ENCODE data around the gene TALDO1.
A peak's percentile ranks its signal among the peaks of the same experiment; 100 is the strongest.

TALDO1 gene

DNA sequence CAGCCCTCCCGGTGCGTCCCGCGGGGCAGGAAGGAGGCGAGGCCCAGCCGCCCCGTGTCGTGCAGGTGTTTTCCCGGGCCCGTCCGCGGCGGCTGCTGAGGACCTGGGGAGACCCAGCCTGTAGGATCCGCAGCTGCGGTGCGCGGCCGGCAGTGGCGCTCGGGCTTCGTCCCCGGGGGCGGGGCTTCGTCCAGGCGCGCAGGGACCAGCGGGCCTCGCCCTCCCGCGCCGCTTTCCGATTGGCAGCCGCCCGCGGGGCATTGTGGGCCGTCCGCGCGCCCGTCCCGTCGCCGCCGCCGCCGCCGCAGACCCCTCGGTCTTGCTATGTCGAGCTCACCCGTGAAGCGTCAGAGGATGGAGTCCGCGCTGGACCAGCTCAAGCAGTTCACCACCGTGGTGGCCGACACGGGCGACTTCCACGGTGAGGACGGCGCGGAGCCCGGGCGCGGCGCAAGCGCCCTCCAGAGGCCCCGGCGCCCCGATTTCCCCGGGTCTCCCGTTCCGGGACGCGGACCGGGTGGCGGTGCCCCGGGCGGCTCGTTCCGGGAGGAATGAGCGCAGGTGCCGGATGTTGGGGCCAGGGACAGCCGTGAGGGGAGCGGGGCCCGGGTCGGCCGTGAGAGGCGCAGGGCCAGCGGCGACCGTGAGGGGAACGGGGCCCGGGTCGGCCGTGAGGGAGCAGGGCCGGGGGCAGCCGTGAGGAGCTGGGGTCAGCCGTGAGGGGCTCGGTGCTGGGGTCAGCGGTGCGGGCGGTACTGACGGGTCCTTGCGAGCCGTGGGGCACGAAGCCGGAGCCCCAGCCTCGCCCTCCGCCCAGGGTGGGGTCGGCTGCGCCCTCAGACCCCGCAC is at the start of gene TALDO1:
TALDO1 (plus strand) TSS at position 307 of the 849 bp plus-strand sequence; CDS start at position 325, 18 bp downstream.
- peak; percentile 90 for DNase-seq

DNA sequence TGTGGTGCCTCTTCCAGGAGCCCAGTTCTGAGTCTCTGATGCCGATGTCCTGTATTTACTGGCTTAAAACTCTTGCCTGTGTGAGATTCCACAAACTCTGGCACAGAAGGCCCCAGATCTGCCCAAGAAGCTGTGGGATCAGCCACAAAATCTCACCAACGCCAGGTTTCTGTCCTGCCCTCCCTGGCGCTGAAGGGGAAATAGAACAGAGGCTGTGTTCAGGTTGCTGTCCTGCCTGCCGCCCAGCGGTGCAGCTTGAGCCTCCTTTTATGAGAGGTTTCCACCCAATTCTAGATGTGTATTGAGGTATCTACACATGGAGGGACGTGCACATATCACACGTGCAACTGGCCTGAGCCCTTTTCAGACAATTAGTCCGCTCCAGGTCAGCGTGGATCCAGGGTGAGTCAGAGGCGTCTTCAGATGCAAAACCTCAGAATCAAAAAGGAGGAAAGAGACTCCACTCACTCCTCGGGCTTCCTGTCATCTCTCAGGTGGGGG is 49.4 kb upstream of the TALDO1 start:
- DNase-seq: no peak

DNA sequence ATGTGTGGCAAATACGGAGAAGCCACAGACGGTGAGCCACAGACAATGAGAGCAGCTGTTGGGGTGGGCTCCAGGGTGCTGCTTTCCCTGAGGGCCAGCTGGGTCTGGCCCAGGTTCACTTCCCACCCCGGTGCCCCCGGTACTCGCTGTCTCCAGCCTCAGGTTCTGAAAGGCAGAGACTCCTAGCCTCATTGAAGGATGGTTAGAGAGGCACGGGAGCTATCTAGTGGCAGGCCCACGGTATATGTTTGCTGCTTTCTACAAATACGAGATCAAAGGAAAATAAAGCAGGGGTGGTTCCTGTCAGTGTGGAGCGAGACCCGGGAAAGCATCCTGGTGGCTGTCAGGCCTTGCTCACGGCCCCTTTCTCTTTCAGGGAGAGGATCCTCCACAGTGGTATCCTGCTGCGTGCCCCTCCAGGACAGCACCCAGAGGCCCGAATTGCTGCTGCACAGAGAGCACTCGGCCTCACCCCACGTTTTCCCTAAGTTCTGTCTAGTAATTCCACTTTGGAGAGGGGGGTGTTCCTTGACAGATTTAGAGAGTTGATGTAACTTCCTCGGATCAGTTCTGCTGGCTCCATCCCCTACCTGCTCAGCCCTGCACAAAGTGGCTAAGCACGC is 48.7 kb upstream of the TALDO1 start:
- no peak for DNase-seq

DNA sequence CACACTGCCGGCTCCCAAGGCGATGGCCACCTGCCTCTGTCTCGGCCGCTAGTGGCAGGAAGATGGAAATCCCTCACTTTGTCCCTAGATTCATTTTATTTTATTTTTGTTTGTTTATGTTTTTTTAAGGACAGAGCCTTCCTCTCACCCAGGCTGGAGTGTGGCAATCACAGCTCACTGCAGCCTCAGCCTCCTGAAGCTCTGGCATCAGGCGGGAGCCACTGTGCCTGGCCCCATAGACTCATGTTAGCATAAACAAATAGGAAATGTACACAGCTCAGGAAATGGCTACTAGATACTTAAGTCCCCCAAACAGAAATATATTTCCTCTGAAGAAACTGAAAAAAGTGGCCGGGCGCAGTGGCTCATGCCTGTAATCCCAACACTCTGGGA is 48.2 kb upstream of the TALDO1 start:
- DNase-seq: no peak

DNA sequence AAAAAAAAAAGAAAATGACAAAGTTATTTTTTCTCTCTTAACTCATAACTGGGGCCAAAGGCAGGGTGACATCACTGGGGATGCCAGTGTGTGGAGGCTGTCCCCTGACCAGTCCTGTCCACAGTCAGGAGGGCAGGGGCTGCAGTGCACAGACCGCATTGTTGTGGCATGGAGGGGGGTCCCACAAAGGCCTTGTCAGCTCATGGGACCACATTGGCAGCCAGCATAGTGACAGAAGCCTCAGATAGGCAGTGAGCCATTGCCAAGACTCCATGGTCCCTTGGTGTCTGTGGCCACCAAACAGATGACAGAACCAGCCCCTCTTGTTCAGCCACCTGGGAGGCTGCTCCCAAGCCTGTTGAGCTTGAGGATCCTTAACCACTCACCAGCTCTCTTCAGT is 47.5 kb upstream of the TALDO1 start:
- no peak for DNase-seq

DNA sequence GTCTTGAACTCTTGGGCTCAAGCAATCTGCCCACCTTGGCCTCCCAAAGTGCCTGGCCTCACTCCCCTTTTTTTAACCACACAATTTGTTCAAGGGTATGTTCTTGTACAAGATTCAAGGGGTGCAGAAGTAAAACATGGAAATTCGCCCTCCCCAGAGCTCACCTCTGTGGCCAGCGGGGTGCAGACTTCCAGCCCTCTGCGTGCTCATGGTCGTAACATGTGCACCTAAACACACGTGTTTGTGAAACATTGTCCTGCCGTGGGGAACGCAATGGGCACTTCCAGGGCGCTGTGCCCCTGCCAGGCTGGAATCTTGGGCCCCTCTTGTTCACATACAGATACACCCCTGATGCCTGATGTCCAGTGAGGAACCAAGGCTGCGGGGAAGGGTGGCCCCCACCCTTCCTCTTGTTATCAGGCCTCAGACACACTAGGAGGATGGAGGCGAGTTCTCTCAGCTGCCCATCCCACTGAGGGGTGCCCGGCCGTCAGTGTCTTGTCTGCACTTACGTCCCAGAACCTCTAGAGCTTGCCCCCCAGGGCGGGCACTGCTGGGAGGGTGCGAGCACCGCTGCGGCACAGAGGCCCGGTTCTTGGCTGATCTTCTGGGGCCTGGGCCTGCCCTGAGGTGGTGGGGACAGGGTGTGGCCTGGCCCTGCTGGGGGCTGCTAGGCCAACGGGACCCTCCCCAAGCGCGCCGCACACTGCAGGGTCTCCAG is 45.4 kb upstream of the TALDO1 start:
- no peak for DNase-seq

DNA sequence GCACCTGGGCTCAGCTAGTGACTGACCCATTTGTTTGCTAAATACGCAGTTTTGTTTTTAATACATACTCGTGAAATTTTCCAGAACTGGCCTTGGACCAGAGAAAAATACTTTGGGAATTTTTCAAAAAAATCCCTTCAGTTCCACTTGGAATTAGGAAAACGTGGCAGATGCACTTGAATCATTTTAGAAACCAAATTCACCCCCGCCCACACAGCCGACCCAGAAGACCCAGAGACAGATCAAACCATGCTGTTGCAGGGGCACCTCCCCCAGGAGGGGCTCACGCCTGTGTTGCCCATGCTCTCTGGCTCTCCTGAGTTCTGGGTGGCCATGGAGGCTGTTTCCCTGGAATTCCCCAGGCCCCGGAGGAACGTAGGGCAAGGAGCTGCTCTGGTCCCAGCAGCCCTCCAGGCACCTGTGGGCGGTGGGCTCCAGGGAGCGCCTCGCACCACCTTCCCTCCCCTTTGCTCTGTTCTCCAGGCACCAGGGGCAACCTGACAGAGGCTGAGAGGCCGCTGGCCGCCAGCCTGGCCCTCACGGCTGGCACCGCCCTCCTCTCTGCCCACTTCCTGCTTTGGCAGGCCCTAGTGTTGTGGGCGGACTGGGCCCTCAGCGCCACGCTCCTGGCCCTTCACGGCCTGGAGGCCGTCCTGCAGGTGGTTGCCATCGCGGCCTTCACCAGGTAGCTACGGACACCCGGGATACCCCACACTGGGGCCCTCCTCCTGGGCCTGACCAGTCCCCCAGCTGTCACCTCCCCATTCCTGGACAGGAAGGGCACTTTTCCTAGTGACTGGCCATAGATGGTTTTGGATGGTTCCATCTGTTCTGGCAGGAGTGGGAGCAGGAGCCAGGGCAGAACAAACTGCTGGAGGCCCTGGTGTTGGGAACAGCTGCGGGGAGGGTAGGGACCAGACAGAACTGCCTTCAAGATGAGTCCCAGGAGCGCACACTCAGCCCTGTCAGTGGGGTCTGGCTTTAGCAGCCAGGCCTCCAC is 44.5 kb upstream of the TALDO1 start:
- no peak for DNase-seq

DNA sequence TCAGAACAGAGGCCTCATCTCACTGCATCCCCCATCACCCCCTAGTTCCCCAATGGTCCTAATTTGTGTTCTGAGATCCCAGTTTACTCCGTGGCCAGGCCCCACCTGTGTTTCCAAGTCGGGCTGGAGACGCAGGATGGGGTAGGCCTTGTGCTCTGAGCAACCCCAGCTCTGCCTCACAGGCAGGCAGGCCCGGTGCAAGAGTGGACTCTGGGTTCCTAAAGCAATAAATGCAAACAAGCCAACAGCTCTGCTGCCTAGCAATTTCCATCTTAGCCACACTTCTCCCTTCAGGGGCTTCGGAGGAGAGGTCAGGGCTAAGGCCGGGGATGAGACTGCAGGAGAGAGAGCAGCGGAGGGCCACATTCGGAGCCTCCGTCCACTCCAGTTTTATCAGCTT is 43.8 kb upstream of the TALDO1 start:
- DNase-seq: no peak

DNA sequence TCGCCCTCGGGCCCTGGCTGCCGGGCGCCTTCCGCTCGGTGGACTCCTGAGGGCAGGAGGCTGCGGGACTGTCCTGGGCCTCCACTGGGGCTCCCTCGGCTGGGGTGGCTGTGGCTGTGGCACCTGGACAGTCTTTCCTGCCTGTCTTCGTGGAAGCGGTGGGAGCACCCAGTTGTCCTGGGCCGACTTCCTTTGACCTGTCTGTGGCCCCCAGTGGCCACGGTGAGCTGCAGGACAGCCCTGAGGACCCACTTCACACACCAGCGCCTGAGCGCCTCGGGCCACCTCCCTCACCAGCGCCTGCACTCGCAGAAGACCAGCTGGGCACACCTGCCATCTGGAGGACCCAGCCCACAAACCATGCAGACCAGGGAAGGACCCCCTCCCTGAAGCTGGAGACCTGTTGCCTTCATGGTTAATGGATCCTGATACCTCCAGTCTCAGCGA is 43.0 kb upstream of the TALDO1 start:
- no peak for DNase-seq

DNA sequence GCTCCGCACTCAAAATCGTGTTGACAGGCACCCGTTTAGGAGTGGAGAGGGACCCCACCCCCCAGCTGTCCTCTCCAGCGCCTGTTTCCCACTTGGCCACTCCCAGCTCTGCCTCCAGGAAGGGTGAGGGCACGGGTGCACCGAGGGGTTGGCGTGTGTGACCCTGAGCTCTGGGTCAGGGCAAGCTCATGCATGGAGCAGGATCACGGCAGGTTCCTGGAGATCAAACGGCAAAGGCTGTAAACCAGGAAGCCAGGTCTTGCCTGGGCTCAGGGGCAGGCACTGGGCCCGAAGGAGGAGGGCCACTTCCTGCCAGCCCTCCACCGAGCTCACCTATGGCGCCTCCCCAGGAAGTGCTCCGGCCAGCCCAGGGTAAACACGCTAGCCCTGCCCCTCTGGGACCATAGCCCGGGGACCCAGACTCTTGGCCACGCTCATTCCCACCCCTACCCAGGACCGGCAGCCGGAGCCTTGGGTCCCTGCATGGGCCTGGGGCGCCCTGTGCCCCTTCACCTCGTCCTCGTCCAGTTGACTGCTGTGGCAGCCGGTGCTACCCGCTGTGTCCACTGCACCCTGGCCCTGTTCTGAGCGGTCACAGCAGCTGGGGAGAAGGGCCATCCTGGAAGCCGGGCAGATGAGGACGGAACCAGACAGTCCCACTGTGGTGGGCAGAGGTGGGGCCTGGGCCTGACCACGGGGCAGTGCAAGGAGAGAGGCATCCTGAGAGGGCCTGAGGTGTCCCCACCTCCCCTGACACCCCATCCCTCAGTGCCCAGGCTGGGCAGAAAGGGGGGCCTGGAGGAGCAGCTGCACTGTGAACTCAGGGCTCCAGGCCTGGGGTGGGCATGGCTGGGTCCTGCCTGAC is 42.3 kb upstream of the TALDO1 start:
- no peak for DNase-seq

DNA sequence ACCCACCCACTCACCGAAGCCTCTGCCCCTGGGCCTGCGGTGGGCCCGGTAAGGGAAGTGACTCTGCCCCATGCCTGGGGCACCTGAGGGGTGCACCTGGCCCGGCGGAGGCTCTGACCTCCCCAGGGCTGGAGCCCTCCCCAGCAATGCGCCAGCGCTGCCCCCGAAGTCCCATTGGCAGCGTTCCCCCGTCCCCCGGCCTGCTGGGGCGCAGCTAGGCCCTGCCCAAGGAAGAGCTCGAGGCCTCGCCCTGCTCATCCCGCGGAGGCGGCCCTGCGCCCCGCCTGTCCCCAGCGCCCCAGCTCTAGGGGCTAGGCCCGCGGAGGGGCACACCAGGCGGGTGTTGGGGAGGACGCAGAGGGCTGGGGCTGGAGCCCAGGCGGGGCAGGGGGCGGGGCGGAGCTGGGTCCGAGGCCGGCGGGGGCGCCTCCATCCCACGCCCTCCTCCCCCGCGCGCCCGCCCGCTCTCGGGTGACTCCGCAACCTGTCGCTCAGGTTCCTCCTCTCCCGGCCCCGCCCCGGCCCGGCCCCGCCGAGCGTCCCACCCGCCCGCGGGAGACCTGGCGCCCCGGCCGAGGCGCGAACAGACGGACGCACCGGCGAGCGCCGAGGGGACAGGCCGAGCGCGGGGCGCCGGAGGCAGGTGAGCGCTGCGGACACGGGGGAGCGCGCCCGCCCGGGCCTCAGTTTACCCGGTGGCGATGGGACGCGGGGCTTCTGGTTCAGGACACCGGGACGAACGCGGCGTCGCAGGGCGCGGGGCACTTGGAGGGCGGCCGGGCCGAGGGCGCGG is 41.4 kb upstream of the TALDO1 start, which contains the start of gene EPS8L2:
EPS8L2 (plus strand) TSS at position 586 of the 793 bp plus-strand sequence. CDS start 3,177 bp downstream, outside the sequence.
- DNase-seq: peak; percentile 33

DNA sequence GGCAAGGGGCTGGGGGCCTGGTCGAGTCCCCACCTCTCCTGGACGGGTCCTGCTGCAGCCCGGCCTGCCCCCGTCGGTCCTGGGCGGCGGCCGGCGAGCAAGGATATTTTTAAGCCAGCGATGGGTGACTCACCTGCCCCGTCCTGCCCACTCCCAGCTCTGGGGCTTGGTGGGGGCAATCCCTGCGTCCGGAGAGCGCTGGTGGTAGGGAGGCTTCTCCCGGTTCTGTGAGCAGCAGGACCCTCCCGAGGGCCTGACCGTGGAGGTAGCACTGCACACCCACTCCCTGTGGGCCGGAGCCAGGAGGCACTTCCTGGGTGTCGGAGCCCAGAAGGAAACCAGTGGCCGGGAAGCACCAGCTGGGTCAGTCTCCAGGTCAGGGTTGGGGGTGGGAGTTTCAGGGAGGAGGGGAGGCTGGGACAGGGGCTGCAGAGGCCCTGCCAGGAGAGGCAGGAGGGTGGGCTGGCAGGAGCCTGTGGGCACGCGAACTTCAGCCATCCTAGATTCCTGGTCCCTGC is 40.8 kb upstream of the TALDO1 start:
- DNase-seq: no peak

DNA sequence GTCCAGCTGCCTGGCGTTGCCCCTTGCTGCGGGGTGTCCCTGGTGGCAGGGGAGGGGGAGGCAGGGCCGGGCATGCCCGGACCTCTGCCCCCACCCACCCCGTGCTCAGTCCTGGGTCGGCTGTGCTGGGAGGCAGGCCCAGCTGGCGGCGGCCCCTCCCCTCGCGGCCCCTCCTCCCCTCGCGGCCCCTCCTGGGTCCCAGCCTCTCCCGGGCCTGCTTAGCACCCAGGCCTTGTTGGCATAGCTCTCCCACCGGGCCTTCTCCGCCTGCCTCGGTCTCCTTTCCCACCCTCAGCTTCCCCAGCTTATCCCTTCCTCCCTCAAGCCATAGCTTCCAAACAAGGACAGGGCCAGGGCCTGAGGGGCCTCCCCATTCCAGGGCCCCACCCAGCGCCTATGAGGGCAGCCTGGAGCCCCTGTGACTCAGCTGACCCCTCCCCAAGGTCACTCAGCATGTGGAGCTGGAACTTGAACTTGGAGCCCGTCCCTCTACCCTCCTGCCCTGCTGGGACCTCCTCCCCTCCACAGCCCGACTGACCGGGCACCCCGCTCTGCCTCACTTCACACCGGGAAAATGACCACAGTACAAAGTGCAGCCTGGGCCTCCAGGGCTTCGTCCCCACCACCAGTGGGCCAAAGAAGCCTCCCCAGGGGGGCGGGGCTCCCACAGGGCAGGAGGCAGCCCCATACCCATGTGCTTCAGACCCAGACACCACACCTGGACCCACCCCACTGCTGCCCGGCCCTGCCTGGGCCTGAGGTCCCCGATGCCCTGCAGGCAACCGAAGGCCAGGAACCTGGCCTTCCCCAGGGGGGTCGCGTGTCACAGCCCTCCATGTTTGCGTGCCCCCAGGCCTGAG is 40.1 kb upstream of the TALDO1 start:
- no peak for DNase-seq

DNA sequence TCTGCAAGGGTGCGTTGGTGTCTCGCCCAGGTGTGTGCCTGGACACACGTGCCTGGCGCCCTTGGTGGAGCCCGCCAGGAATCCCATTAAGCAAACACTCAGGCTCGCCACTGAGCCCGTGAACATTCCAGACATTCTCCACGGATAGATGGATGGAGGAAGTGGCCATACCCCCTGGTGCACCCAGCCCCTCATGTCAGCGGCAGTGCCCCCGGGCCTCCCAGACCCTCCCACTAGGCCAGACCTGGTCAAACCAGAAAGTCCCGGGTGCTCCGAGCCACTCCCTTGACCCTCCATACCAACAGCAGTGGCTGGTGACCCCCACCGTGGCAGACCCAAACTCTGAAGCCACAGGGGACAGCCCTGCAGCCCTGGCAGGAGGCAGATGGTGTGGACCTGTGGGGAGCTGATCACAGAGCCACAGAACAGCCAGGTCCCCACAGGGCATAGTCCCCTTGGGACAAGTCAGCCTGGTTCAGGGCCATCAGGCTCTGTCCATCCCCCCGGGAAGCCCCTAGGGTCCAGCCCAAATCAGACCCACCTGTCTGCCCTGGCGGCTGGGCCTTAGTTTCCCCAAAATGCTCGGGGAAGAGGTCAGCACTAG is 39.3 kb upstream of the TALDO1 start:
- DNase-seq: no peak

DNA sequence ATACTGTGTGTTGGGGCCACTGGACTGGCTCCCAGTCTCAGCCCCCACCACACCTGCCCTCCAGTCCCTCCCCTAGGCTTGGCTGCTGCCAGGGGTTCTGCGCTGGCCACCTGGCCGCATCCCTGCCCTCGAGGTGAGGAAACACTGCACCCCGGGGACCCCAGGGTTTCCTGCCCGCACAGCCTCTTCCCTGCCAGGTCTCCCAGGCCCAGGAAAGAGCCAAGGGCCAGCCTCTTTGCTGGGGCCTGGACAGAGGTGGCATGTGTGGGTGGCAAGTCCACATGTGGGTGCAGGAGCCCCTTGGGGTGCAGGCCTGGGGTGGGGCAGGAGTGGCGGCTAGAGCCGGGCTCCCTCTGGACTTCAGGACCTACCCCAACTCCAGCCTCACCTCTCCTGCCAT is 38.8 kb upstream of the TALDO1 start:
- DNase-seq: no peak

DNA sequence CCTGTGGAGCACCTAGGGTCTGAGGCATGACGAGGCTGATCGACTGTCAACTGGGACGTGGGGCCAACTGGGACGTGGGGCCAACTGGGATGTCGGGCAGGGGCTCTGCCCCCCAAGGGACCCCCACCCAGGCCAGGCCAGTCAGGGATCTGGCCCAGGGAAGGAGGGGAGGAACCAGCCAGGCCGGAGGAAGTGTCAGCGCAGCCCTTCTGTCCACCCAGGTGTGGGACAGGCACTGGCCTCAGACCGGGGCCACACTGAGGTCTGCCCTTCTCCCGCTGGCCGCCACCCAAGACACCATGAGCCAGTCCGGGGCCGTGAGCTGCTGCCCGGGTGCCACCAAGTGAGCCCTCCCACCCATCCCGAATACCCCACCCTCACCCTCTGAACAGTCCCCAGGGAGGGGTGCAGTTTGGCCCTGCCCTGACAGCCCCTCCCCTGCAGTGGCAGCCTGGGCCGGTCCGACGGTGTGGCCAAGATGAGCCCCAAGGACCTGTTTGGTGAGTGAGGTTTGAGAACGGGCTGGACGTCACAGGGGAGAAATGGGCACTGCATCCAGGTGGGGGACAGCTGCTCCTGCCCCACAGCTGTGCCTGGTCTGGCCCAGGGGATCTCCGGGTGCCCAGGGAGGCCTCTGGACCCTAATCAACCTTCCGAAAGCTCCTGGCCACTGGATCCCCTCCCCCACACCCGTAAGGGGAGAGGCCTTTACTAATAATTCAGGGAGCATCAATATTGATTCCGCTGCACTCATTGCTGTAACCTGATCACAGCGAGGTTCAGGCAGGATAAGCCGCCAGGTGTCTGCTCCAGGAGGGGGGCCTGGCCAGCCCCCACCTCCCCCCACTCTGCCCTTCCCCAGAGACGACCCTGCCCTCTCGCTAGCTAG is 37.9 kb upstream of the TALDO1 start:
- no peak for DNase-seq

DNA sequence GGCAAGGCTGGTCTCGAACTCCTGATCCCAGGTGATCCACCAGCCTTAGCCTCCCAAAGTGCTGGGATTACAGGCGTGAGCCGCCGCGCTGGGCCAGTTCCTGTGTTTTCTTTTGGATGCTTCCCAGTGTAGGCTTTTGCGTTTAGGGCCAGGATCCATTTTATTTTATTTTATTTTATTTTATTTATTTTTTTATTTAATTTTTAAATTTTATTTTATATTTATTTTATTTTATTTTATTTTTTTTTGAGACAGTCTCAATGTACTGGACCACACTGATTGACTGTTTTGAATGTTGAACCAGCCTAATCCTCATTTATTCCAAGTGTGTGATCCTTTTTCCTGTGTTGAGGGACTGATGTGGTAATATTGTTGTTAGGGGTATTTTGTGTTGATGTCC is 32.8 kb upstream of the TALDO1 start:
- no peak for DNase-seq

Data from NCI-H1048 (cell line).